CD4-positive, alpha-beta T cell treated with Interleukin-12 subunit alpha and Interleukin-12 subunit beta, for 1 hour (primary cell): ENCODE measurements around the gene TMED10.

ENCODE experiments used
- DNase-seq: peaks from one replicate; pipeline ENCODE4 v3.0.0-alpha.2; 2020

The TMED10 gene

DNA sequence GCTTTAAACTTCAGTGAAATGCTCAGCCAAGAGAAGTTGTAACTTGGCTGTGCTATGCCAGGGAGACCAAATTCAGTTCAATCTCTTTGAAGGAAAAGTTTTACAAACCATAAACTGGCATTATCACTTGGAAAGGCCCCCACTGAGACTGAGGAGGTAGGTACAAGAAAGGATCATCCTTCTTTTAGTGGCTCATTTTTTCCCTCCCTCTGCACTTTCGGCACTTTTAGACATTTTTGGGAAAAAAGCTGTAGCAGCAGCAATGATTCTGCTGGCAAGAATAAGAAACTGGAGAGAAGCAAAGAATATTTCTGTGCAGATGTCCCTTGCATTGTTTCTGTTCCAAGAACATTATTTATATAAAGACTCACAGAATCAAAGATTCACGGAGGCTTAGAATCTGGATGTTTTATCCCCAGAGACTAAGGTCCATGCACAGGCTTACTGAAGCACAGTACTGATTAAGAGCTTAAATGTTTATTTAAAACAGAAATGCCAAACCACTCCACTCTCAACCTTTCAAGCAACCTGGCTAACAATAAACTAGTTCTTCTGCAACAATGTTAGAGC, 94.7 kb downstream of the TMED10 start:
- no peak for DNase-seq
